Measurements from ENCODE around the gene UBE3A.

DNA sequence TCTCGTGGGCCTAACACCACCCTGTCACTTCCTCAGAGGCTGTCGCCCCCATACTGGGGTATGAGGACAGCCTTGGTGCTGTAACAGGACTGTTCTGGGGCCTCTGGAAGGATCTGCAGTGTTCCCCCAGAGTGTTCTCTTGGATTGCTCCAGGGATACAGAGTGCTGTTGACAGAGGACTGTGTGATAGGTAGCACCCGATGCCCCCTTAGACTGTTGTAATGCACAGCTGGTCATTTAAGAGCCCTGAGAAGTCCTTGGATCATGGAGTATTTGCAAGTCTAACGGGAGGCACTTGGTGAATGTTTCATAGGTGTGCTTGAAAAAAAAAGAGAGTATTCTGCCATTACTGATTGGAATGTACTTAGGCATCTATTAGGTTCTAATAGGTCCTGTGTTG lies 35.4 kb upstream of the UBE3A start:
- TF ChIP-seq, protein P1, sequence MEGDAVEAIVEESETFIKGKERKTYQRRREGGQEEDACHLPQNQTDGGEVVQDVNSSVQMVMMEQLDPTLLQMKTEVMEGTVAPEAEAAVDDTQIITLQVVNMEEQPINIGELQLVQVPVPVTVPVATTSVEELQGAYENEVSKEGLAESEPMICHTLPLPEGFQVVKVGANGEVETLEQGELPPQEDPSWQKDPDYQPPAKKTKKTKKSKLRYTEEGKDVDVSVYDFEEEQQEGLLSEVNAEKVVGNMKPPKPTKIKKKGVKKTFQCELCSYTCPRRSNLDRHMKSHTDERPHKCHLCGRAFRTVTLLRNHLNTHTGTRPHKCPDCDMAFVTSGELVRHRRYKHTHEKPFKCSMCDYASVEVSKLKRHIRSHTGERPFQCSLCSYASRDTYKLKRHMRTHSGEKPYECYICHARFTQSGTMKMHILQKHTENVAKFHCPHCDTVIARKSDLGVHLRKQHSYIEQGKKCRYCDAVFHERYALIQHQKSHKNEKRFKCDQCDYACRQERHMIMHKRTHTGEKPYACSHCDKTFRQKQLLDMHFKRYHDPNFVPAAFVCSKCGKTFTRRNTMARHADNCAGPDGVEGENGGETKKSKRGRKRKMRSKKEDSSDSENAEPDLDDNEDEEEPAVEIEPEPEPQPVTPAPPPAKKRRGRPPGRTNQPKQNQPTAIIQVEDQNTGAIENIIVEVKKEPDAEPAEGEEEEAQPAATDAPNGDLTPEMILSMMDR (IDR thresholded peaks at IDR 0.05 in 8 of 11, conservative IDR thresholded peaks at IDR 0.05 in 3 of 11) = no peak
- TF ChIP-seq POLR2A (IDR thresholded peaks at IDR 0.05) (no peak), POLR2AphosphoS5 (IDR thresholded peaks at IDR 0.05) (no peak)
